Endothelial cell of umbilical vein (primary cell): ENCODE measurements around the gene MESP2. TPM values are rescaled to one million over a fixed set of nuclear protein-coding genes. Genes with fewer than 3 reads are reported as not detected.

Experiments used
- BruUV-seq: library from RNA; stranded (reverse); fragments of 400-500 nt; replicated peaks from 2 replicates; lab custom pipeline; 2021; lab: Mats Ljungman, UMichigan
- CTCF ChIA-PET: fragments of 300-600, 350-600 bp; sonication (Branson Sonifier 250); formaldehyde crosslinking; loops from one replicate; lab custom pipeline; 2021; ENCODE audit warnings: antibody characterized with exemption, inconsistent platforms; lab: Charles Lee
- POLR2A ChIA-PET: fragments of 300-600, 350-600 bp; sonication (Branson Sonifier 250); formaldehyde crosslinking; loops from one replicate; lab custom pipeline; 2021; ENCODE audit warnings: antibody characterized with exemption, inconsistent platforms; lab: Charles Lee
- DNase-seq: peaks from one replicate; pipeline ENCODE4 v3.0.0-alpha.2; 2011; ENCODE audit warnings: low read depth, low spot score
- FAIRE-seq: peaks from 2 replicates; lab custom pipeline; 2011; peaks lifted over from hg19 to GRCh38; lab: Jason Lieb, UNC
- H2AFZ ChIP-seq: 2 replicates; pipeline ENCODE4 v1.6.0; 2012; ENCODE audit warnings: low read depth, low read length, control low read depth, inconsistent platforms
- H3K27ac ChIP-seq: 2 replicates; pipeline ENCODE4 v1.5.1; 2011; ENCODE audit warnings: low read depth, mild to moderate bottlenecking, control low read depth, low read length, moderate library complexity; ENCODE audit not compliant: insufficient read depth
- H3K27me3 ChIP-seq, 2 experiments: 2 replicates each; pipeline versions ENCODE4 v1.6.0 to v1.6.1; 2011; ENCODE audit warnings: low read length in 2 of 2, mixed read lengths in 1 of 2; ENCODE audit not compliant: control insufficient read depth in 2 of 2, insufficient read depth in 2 of 2
- H3K36me3 ChIP-seq, 2 experiments: 2 replicates in 1 of 2; 3 replicates in 1 of 2; pipeline ENCODE4 v1.5.1; 2011; ENCODE audit warnings: low read length in 2 of 2, mild to moderate bottlenecking in 1 of 2, moderate library complexity in 1 of 2; ENCODE audit not compliant: control insufficient read depth in 2 of 2, insufficient read depth in 2 of 2; ENCODE audit errors: extremely low read depth in 1 of 2
- H3K4me1 ChIP-seq: 3 replicates; pipeline ENCODE4 v1.5.1; 2011; ENCODE audit warnings: mild to moderate bottlenecking, low read length; ENCODE audit not compliant: control insufficient read depth, insufficient read depth; ENCODE audit errors: extremely low read depth
- H3K4me2 ChIP-seq: 2 replicates; pipeline ENCODE4 v1.6.1; 2011; ENCODE audit warnings: low read length, control low read depth, mixed read lengths; ENCODE audit not compliant: insufficient read depth
- H3K4me3 ChIP-seq, 3 experiments: fragments of 200-600 bp in 1 of 3; sonication (generic), shearing (Covaris generic) in 1 of 3; replicated peaks in 1 of 3; 2 replicates each; pipeline ENCODE4 v1.5.1; 2011 to 2016; ENCODE audit warnings: control low read depth in 3 of 3, low read length in 3 of 3, mild to moderate bottlenecking in 2 of 3, inconsistent platforms in 1 of 3, low read depth in 1 of 3, moderate library complexity in 1 of 3; ENCODE audit not compliant: insufficient read depth in 1 of 3
- H3K79me2 ChIP-seq: 2 replicates; pipeline ENCODE4 v1.6.0; 2012; ENCODE audit warnings: low read length, inconsistent platforms; ENCODE audit not compliant: control insufficient read depth, insufficient read depth
- H3K9ac ChIP-seq: replicated peaks from 2 replicates; pipeline ENCODE3; 2011; ENCODE audit warnings: low read length, control low read depth; ENCODE audit not compliant: insufficient read depth; ENCODE audit errors: extremely low read depth
- H3K9me1 ChIP-seq: replicated peaks from 3 replicates; pipeline ENCODE4 v1.6.0; 2011; ENCODE audit warnings: mild to moderate bottlenecking, low read length; ENCODE audit not compliant: control insufficient read depth, insufficient read depth; ENCODE audit errors: extremely low read depth
- H3K9me3 ChIP-seq: replicated peaks from 2 replicates; pipeline ENCODE4 v1.5.1; 2012; ENCODE audit warnings: low read length, inconsistent platforms; ENCODE audit not compliant: control insufficient read depth, insufficient read depth
- H4K20me1 ChIP-seq: replicated peaks from 2 replicates; pipeline ENCODE3; 2011; ENCODE audit warnings: mild to moderate bottlenecking, low read length; ENCODE audit not compliant: control insufficient read depth, insufficient read depth; ENCODE audit errors: extremely low read depth
- EZH2 ChIP-seq: IDR thresholded peaks from 2 replicates; pipeline ENCODE4 v1.6.1; 2012; ENCODE audit warnings: borderline replicate concordance, low read depth, mild to moderate bottlenecking, moderate library complexity, low read length, inconsistent platforms; ENCODE audit not compliant: severe bottlenecking
- FOS ChIP-seq: IDR thresholded peaks from 2 replicates; pipeline ENCODE4 v1.6.1; 2011; ENCODE audit warnings: mild to moderate bottlenecking, low read length, moderate library complexity, borderline replicate concordance; ENCODE audit not compliant: insufficient read depth
- GATA2 ChIP-seq: IDR thresholded peaks from 2 replicates; pipeline ENCODE4 v1.7.0; 2011; ENCODE audit warnings: low read depth, mild to moderate bottlenecking, moderate library complexity, mixed read lengths, low read length; ENCODE audit not compliant: insufficient read length, insufficient read depth
- JUN ChIP-seq: IDR thresholded peaks from 2 replicates; pipeline ENCODE4 v1.6.1; 2011; ENCODE audit warnings: borderline replicate concordance, low read depth; ENCODE audit not compliant: insufficient read length, insufficient read depth
- MYC ChIP-seq: IDR thresholded peaks from one replicate; pipeline ENCODE4 v1.6.1; 2011; ENCODE audit warnings: mild to moderate bottlenecking, low read depth, low read length
- POLR2A ChIP-seq: IDR thresholded peaks from 2 replicates; pipeline ENCODE4 v1.6.1; 2012; ENCODE audit warnings: low read depth, mild to moderate bottlenecking, control low read depth, low read length
- POLR2AphosphoS5 ChIP-seq: IDR thresholded peaks from 2 replicates; pipeline ENCODE4 v1.6.1; 2012; ENCODE audit warnings: low read depth, mild to moderate bottlenecking, control low read depth, low read length, moderate library complexity; ENCODE audit not compliant: insufficient read depth
- dilution Hi-C: fragments of 300-500 bp; cut with MboI; formaldehyde crosslinking; loops from one replicate; pipeline ENCODE4 v1.15.0; 2019; ENCODE audit warnings: low sequenced_read_pairs; ENCODE audit not compliant: extremely low pct_ligation_motif_present
- intact Hi-C: fragments of 100-400 bp; cut with micrococcal nuclease; formaldehyde crosslinking; loops from one replicate; pipeline ENCODE4 v1.10.0; 2022
- polyA plus RNA-seq, 4 experiments: library from polyadenylated mRNA; depleted of rRNA in 3 of 4; stranded (reverse) in 3 of 4; unstranded in 1 of 4; fragments of >200 nt; gene quantifications; 2 replicates each; pipeline versions ENCODE4 v1.2.1 to v1.2.3, GENCODE V29; 2011 to 2012; ENCODE audit warnings: missing spikeins in 1 of 4
- total RNA-seq: library from RNA; stranded (reverse); gene quantifications from 2 replicates; pipeline ENCODE4 v1.2.3, GENCODE V29; 2021
- TF ChIP-seq, protein P1 (sequence below), 2 donors: IDR thresholded peaks; 1 replicate in 1 of 2; 2 replicates in 1 of 2; pipeline ENCODE4 v1.5.1; 2011; ENCODE audit warnings: low read length in 2 of 2, mild to moderate bottlenecking in 2 of 2, moderate library complexity in 2 of 2, control low read depth in 1 of 2, inconsistent platforms in 1 of 2, low read depth in 1 of 2; ENCODE audit not compliant: insufficient read depth in 1 of 2; ENCODE audit errors: extremely low read depth in 1 of 2
- TF ChIP-seq, protein P2 (sequence below): IDR thresholded peaks from 2 replicates; pipeline ENCODE4 v1.6.1; 2011; ENCODE audit not compliant: insufficient read depth, insufficient read length

MESP2 gene
- total and polyA plus RNA-seq, 2 donors (not counting 3 experiments of a cell fraction or from before 2014, with no cell fraction given), result 0.42 to 0.43 TPM

DNA sequence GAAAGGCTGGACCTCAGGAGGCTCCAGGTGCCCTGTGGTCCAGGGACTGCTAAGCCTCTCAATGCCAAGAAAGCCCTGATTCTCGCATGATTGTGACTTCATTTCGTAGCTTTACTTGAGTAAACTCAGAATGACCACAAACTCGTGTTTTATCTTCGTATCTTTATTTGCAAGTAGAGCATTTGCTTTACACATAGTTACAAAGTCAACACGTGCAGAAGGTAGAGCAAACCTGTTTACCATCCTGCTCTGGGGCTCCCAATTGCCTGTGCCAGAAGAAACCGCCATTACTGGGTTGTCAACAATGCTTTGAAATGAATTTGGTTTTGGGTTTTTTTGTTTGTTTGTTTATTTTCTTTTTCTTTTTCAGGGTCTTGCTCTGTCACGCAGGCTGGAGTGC lies 19.2 kb upstream of the MESP2 start:
- Histone ChIP-seq H3K27ac (no peak overlapping the region), H3K4me1 (no peaks in the 10 kb centered on the region), H4K20me1 (no peaks in the 10 kb centered on the region), H3K27me3 (peaks cover 0 to 5% of the 10 kb centered on the region in 2 experiments), H3K9ac (no peak overlapping the region), H3K9me3 (no peaks in the 10 kb centered on the region), H3K4me2 (no peak overlapping the region), H3K9me1 (no peaks in the 10 kb centered on the region), H3K4me3 (no peak overlapping the region), H3K36me3 (no peaks in the 10 kb centered on the region), H3K79me2 (no peaks in the 10 kb centered on the region), H2AFZ (no peak overlapping the region)
- FAIRE-seq, result no peak
- dilution Hi-C loops (loop anchor here (25.0 kb wide), 1 partner anchor 105 kb away; no protein-coding TSS in a partner anchor), intact Hi-C loops (no loop called here)
- ChIA-PET POLR2A (no interaction called here), CTCF (interaction anchor here (2.2 to 12.2 kb wide), 3 partner anchors 17 to 132 kb away, joined by 11 to 599 read pairs (median 210); no protein-coding TSS in a partner anchor)
- no peak for TF ChIP-seq EZH2
- TF ChIP-seq, protein P1, sequence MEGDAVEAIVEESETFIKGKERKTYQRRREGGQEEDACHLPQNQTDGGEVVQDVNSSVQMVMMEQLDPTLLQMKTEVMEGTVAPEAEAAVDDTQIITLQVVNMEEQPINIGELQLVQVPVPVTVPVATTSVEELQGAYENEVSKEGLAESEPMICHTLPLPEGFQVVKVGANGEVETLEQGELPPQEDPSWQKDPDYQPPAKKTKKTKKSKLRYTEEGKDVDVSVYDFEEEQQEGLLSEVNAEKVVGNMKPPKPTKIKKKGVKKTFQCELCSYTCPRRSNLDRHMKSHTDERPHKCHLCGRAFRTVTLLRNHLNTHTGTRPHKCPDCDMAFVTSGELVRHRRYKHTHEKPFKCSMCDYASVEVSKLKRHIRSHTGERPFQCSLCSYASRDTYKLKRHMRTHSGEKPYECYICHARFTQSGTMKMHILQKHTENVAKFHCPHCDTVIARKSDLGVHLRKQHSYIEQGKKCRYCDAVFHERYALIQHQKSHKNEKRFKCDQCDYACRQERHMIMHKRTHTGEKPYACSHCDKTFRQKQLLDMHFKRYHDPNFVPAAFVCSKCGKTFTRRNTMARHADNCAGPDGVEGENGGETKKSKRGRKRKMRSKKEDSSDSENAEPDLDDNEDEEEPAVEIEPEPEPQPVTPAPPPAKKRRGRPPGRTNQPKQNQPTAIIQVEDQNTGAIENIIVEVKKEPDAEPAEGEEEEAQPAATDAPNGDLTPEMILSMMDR (IDR thresholded peaks at IDR 0.05; ENCODE audit: extremely low read depth in 1 of 2, insufficient read depth in 1 of 2, low read depth in 1 of 2, low read length in 2 of 2), result no peak
- DNase-seq, result no peak
- BruUV-seq, result no TSS peak

DNA sequence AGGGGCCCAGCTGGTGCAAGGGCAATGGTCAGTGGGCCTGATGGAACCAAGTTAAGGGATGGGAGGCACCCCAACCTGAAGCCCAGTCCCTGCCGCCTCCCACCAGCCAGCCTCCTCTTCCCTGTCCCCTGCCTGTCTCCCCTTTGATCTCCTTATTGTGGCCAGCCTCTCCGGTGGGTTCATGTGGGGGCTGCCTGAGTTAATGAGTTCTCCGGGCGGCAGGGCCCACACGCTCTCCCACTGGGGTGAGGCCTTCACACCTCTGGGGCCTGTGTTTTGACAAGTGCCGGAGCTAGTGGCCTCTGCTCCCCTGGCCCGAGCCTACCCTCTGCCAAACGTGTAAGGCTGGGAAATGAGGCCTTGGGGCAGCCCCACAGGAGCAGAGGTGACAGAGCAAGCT lies 17.8 kb upstream of the MESP2 start:
- Histone ChIP-seq H3K9ac (no peak overlapping the region), H3K27ac (no peak overlapping the region), H3K4me2 (no peak overlapping the region), H3K79me2 (no peaks in the 10 kb centered on the region), H3K4me1 (no peaks in the 10 kb centered on the region), H3K27me3 (peaks cover 0 to 5% of the 10 kb centered on the region in 2 experiments), H3K4me3 (no peak overlapping the region), H3K9me3 (no peaks in the 10 kb centered on the region), H2AFZ (no peak overlapping the region), H3K9me1 (no peaks in the 10 kb centered on the region), H3K36me3 (no peaks in the 10 kb centered on the region), H4K20me1 (no peaks in the 10 kb centered on the region)
- POLR2A ChIA-PET, result no interaction called here
- CTCF ChIA-PET, result interaction anchor here (0.5 to 12.2 kb wide), 4 partner anchors 18 to 828 kb away, joined by 4 to 599 read pairs (median 110); no protein-coding TSS in a partner anchor
- no TSS peak for BruUV-seq
- FAIRE-seq, result no peak
- no peak for DNase-seq
- no peak for TF ChIP-seq FOS
- no peak for TF ChIP-seq POLR2A
- no peak for TF ChIP-seq MYC
- TF ChIP-seq POLR2AphosphoS5, result no peak
- TF ChIP-seq JUN, result no peak
- TF ChIP-seq GATA2, result no peak
- TF ChIP-seq EZH2, result no peak
- TF ChIP-seq, protein P2, sequence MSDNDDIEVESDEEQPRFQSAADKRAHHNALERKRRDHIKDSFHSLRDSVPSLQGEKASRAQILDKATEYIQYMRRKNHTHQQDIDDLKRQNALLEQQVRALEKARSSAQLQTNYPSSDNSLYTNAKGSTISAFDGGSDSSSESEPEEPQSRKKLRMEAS, result no peak
- TF ChIP-seq, protein P1 (IDR thresholded peaks at IDR 0.05; ENCODE audit: extremely low read depth in 1 of 2, insufficient read depth in 1 of 2, low read depth in 1 of 2, low read length in 2 of 2), result no peak
- intact Hi-C loops, result no loop called here
- dilution Hi-C loops, result loop anchor here (25.0 kb wide), 1 partner anchor 104 kb away; no protein-coding TSS in a partner anchor
